Kidney epithelial cell (primary cell): ENCODE results near the gene PPP1R10. TPM values are rescaled to one million over a fixed set of nuclear protein-coding genes. Genes with fewer than 3 reads are reported as not detected.

ENCODE experiments used
- DNase-seq: peaks from one replicate; pipeline ENCODE4 v3.0.0-alpha.2; 2010; ENCODE audit warnings: low read depth
- H3K27me3 ChIP-seq: 2 replicates; pipeline ENCODE4 v1.6.0; 2011; ENCODE audit warnings: low read length; ENCODE audit not compliant: control insufficient read depth, insufficient read depth
- H3K36me3 ChIP-seq: 2 replicates; pipeline ENCODE4 v1.5.1; 2011; ENCODE audit warnings: low read length; ENCODE audit not compliant: control insufficient read depth, insufficient read depth
- H3K4me3 ChIP-seq: 2 replicates; pipeline ENCODE4 v1.5.1; 2011; ENCODE audit warnings: low read depth, mild to moderate bottlenecking, control low read depth, low read length
- total RNA-seq: library from RNA; depleted of rRNA; stranded (reverse); fragments of >200 nt; gene quantifications from 2 replicates; pipeline ENCODE4 v1.2.3, GENCODE V29; 2015
- TF ChIP-seq, protein P1 (sequence below): IDR thresholded peaks from 2 replicates; pipeline ENCODE4 v1.5.1; 2011; ENCODE audit warnings: mild to moderate bottlenecking, moderate library complexity, low read length, control low read depth, inconsistent platforms; ENCODE audit not compliant: insufficient read depth, poor library complexity, severe bottlenecking

PPP1R10 gene
- total RNA-seq, 1 donor from 2014 or later: 38.6 TPM

- TF ChIP-seq, protein P1, sequence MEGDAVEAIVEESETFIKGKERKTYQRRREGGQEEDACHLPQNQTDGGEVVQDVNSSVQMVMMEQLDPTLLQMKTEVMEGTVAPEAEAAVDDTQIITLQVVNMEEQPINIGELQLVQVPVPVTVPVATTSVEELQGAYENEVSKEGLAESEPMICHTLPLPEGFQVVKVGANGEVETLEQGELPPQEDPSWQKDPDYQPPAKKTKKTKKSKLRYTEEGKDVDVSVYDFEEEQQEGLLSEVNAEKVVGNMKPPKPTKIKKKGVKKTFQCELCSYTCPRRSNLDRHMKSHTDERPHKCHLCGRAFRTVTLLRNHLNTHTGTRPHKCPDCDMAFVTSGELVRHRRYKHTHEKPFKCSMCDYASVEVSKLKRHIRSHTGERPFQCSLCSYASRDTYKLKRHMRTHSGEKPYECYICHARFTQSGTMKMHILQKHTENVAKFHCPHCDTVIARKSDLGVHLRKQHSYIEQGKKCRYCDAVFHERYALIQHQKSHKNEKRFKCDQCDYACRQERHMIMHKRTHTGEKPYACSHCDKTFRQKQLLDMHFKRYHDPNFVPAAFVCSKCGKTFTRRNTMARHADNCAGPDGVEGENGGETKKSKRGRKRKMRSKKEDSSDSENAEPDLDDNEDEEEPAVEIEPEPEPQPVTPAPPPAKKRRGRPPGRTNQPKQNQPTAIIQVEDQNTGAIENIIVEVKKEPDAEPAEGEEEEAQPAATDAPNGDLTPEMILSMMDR: no peak
- DNase-seq: no peak
Observed at GRCh38 chr6:30554962-30555815, 61.9 kb downstream of the PPP1R10 start.

DNA sequence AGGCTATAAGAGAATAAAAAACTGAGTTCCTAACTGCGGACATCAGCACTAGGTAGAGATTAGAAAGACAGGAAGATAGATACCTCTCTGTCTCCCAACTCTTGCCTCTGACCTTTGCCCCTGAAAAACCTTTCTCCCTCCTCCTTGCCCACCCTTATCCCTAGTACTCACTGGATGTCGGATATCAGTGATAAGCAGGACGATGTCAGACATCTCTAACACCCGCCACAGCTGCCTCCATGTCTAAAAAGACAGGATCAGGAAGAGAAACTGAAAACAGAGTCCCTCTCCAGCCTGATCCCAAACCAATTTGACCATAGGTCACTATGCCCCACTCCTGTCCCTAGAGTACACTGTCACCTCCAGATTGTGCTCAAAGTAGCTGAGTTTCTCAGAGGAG, 62.6 kb downstream of the PPP1R10 start:
- TF ChIP-seq, protein P1: no peak
- Histone ChIP-seq H3K27me3 (no peaks in the 10 kb centered on the region), H3K36me3 (peaks cover 3% of the 10 kb centered on the region), H3K4me3 (no peak overlapping the region)
- no peak for DNase-seq

More at GRCh38 chr6:30554962-30555815, 61.9 kb downstream of the PPP1R10 start:
- Histone ChIP-seq H3K4me3 (peak overlapping the region; percentile 67), H3K36me3 (peaks cover 2% of the 10 kb centered on the region), H3K27me3 (no peaks in the 10 kb centered on the region)

Other genes starting within 250 kb of the PPP1R10 start
- 109 and 115 TPM in 2 replicates for gene HLA-E, start 127.7 kb downstream of the PPP1R10 start, total RNA-seq
- 31.1 and 36.7 TPM in 2 replicates for gene GNL1, start 60.8 kb downstream of the PPP1R10 start, total RNA-seq
- 8.6 and 10.1 TPM in 2 replicates for gene PRR3, start 59.9 kb downstream of the PPP1R10 start, total RNA-seq
- gene ABCF1, start 45.8 kb downstream of the PPP1R10 start, total RNA-seq: 46.3 and 57.7 TPM in 2 replicates
- gene MRPS18B, start 597 bp upstream of the PPP1R10 start, total RNA-seq: 56.4 and 78.9 TPM in 2 replicates
- gene ATAT1, start 9.6 kb upstream of the PPP1R10 start, total RNA-seq: 6.6 and 8.5 TPM in 2 replicates
- gene C6orf136, start 29.9 kb upstream of the PPP1R10 start, total RNA-seq: 7.6 and 12.7 TPM in 2 replicates
- 34.7 and 39.2 TPM in 2 replicates for gene DHX16, start 55.8 kb upstream of the PPP1R10 start, total RNA-seq
- 125 and 129 TPM in 2 replicates for gene PPP1R18, start 69.4 kb upstream of the PPP1R10 start, total RNA-seq
- gene NRM, start 73.7 kb upstream of the PPP1R10 start, total RNA-seq: 8.9 and 10.4 TPM in 2 replicates
- 11.4 and 14.7 TPM in 2 replicates for gene MDC1, start 100.0 kb upstream of the PPP1R10 start, total RNA-seq
- gene TUBB, start 103.1 kb upstream of the PPP1R10 start, total RNA-seq: 808 and 855 TPM in 2 replicates
- gene FLOT1, start 125.4 kb upstream of the PPP1R10 start, total RNA-seq: 136 and 142 TPM in 2 replicates
- gene IER3, start 127.3 kb upstream of the PPP1R10 start, total RNA-seq: 188 and 229 TPM in 2 replicates